SU-DHL-6 (cell line): ENCODE results near the gene MAT2A.

Experiments used
- EZH2phosphoT487 ChIP-seq: fragments of 200-600 bp; sonication (generic), shearing (Covaris generic); conservative IDR thresholded peaks from 2 replicates; pipeline ENCODE4 v1.6.1; 2018; ENCODE audit warnings: mild to moderate bottlenecking, antibody characterized with exemption, low read length, moderate library complexity, mixed read lengths
- TF ChIP-seq, protein P1 (sequence below): fragments of 200-600 bp; sonication (generic); IDR thresholded peaks from one replicate; pipeline ENCODE4 v1.5.1; 2017; ENCODE audit warnings: antibody characterized with exemption, mild to moderate bottlenecking, low read length, moderate library complexity; ENCODE audit not compliant: insufficient read depth, poor library complexity, severe bottlenecking

DNA sequence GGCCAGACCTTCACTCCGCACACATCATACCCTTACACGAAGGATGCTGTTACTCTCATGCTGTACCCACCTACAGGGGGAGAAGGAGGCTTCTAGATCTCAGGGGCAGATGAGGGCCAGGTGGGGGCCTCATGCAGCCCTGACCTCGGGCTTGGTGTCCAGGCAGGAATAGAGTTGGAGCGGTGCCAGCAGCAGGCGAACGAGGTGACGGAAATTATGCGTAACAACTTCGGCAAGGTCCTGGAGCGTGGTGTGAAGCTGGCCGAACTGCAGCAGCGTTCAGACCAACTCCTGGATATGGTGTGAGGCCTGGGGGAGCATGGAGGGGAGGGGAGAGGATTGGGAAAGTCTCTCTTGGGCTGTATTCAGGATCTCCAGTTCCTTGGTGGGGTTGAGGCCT lies 52.6 kb downstream of the MAT2A start:
- TF ChIP-seq, protein P1, sequence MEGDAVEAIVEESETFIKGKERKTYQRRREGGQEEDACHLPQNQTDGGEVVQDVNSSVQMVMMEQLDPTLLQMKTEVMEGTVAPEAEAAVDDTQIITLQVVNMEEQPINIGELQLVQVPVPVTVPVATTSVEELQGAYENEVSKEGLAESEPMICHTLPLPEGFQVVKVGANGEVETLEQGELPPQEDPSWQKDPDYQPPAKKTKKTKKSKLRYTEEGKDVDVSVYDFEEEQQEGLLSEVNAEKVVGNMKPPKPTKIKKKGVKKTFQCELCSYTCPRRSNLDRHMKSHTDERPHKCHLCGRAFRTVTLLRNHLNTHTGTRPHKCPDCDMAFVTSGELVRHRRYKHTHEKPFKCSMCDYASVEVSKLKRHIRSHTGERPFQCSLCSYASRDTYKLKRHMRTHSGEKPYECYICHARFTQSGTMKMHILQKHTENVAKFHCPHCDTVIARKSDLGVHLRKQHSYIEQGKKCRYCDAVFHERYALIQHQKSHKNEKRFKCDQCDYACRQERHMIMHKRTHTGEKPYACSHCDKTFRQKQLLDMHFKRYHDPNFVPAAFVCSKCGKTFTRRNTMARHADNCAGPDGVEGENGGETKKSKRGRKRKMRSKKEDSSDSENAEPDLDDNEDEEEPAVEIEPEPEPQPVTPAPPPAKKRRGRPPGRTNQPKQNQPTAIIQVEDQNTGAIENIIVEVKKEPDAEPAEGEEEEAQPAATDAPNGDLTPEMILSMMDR = no peak
- no peak for TF ChIP-seq EZH2phosphoT487
